ENCODE results near the gene THADA. TPM values are rescaled to one million over a fixed set of nuclear protein-coding genes. Genes with fewer than 3 reads are reported as not detected.

Gene THADA
- total and polyA plus RNA-seq, 7 experiments from 2014 or later = 11.7 to 43.0 (median 39.6) TPM

DNA sequence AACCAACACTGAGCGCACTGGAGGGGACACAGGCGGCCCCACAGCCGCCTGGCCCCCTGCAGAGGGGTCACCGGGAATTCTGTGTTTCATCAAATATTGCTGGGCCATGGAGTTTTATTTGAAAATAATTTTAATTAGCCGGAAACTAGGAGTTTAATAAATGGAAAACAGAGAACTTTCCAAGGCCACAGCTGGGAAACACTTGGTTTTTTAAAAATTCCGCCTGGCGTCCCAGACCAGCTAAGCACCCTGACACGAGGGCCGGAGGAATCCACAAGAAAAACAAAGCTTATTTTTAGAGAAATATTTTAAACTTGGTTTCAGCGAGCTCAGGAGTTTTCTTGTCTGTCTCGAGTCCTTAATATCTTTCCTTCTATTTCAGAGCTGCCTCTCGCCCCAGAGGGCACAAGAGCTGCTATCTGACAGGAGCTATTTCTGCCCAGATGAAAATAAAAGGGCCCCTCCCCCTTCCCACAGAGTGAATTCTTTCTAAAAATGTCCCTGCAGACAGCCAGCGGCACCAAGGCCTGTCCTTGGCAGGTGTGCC lies 377.6 kb downstream of the THADA start:
- DNase-seq (no peak), ATAC-seq (peak; percentile 1)
- H3K27ac Mint-ChIP-seq = peak overlapping the region; percentile 90 to 99 (median 97)
- CTCF ChIA-PET = interaction anchor here (0.6 to 10.3 kb wide), 10 partner anchors 9 to 110 kb away, joined by 3 to 210 read pairs (median 3); no protein-coding TSS in a partner anchor
- no peaks in the 10 kb centered on the region for H3K27me3 Mint-ChIP-seq
- Histone ChIP-seq H3K9me3 (ENCODE audit: control insufficient read depth in 2 of 3, low read length in 3 of 3) (no peaks in the 10 kb centered on the region), H3K27ac (ENCODE audit: low read depth, low read length) (peak overlapping the region; percentile 97), H3K36me3 (ENCODE audit: control insufficient read depth in 2 of 3, insufficient read depth in 3 of 3, low read length in 3 of 3) (peaks cover 10 to 17% (median 16%) of the 10 kb centered on the region in 3 experiments), H3K27me3 (ENCODE audit: control insufficient read depth in 2 of 2, insufficient read depth in 2 of 2, low read length in 2 of 2) (no peaks in the 10 kb centered on the region), H3K4me1 (ENCODE audit: control insufficient read depth in 2 of 2, insufficient read depth in 2 of 2, low read length in 2 of 2) (peaks cover 21 to 25% of the 10 kb centered on the region in 2 donors), H3K4me3 (ENCODE audit: low read length) (peak overlapping the region; percentile 87)
- peaks cover 0 to 30% (median 21%) of the 10 kb centered on the region in 5 donors for H3K36me3 Mint-ChIP-seq
- POLR2A ChIA-PET = interaction anchor here (0.7 to 25.8 kb wide), 12 partner anchors 7 to 267 kb away, joined by 3 to 1899 read pairs (median 10); partner anchors contain the start of gene ZFP36L2
- peaks cover 34 to 54% (median 44%) of the 10 kb centered on the region in 7 donors for H3K4me1 Mint-ChIP-seq
- H3K9me3 Mint-ChIP-seq = peaks cover 0 to 17% (median 0%) of the 10 kb centered on the region in 11 donors
- H3K4me3 Mint-ChIP-seq = peak overlapping the region; percentile 82 to 99 (median 90)
- intact Hi-C loops (cut with micrococcal nuclease) = loop anchor here (1.0 kb wide), 3 partner anchors 8 to 60 kb away; partner anchors contain the start of gene ZFP36L2 (in 2 of the 2)

DNA sequence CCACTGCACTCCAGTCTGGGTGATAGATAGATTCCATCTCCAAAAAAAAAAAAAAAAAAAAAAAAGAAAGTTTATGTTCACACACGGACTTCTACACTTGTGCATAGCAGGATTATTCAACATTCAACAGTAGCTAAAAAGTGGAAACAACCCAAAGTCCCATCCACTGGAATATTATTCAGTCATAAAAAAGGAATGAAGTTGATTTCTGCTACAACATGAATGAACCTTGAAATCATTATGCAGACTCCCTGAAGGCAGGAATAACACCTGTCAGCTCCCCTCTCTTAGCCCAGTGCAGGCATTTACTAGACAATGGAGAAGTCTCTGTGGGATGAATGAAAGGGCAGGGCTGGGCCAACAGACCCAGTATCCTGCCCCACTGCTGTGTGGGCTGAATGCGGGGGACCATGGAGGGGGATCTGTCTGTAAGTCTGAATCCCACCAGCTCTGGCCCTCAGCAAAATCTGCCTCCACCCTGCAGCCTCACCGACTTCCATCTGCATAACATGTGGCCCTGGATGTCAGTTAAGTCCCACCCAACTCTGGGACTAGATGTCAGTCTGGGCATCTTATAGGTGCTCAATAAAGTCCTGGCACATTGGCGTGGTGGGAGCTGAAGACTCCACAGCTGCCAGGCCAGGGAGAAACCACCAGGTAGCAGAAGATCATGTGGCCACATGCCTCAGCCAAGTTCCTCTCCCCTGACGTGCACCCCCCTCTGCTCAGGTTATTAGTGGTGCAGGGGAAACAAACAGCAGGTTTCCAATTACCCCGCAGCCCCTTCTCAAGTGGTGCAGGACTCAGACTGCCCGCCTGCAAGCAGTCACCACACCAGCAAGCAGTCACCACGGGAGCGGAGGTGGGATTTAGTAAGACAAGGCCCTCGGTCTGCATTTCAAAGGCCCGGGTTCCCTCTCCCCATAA lies 378.3 kb downstream of the THADA start:
- peaks cover 41 to 61% (median 46%) of the 10 kb centered on the region in 7 donors for H3K4me1 Mint-ChIP-seq
- Histone ChIP-seq H3K4me3 (ENCODE audit: low read length) (peak overlapping the region; percentile 87), H3K36me3 (ENCODE audit: control insufficient read depth in 2 of 3, insufficient read depth in 3 of 3, low read length in 3 of 3) (peaks cover 3 to 10% (median 9%) of the 10 kb centered on the region in 3 experiments), H3K9me3 (ENCODE audit: control insufficient read depth in 2 of 3, low read length in 3 of 3) (no peaks in the 10 kb centered on the region), H3K27me3 (ENCODE audit: control insufficient read depth in 2 of 2, insufficient read depth in 2 of 2, low read length in 2 of 2) (no peaks in the 10 kb centered on the region), H3K27ac (ENCODE audit: low read depth, low read length) (peak overlapping the region; percentile 97), H3K4me1 (ENCODE audit: control insufficient read depth in 2 of 2, insufficient read depth in 2 of 2, low read length in 2 of 2) (peaks cover 21 to 30% of the 10 kb centered on the region in 2 donors)
- POLR2A ChIA-PET = interaction anchor here (0.6 to 25.8 kb wide), 11 partner anchors 8 to 268 kb away, joined by 3 to 1899 read pairs (median 15); partner anchors contain the start of gene ZFP36L2
- H3K36me3 Mint-ChIP-seq = peaks cover 0 to 28% (median 18%) of the 10 kb centered on the region in 5 donors
- ATAC-seq = no peak
- CTCF ChIA-PET = interaction anchor here (0.7 to 10.3 kb wide), 9 partner anchors 8 to 92 kb away, joined by 3 to 210 read pairs (median 3); no protein-coding TSS in a partner anchor
- no peaks in the 10 kb centered on the region for H3K27me3 Mint-ChIP-seq
- intact Hi-C loops (cut with micrococcal nuclease) = loop anchor here (1.0 kb wide), 3 partner anchors 9 to 59 kb away; partner anchors contain the start of gene ZFP36L2 (in 2 of the 2)
- peak overlapping the region; percentile 76 to 99 (median 97) for H3K27ac Mint-ChIP-seq
- H3K9me3 Mint-ChIP-seq = peaks cover 0 to 17% (median 0%) of the 10 kb centered on the region in 11 donors
- peak overlapping the region; percentile 47 to 99 (median 85) for H3K4me3 Mint-ChIP-seq
- DNase-seq = peak in 2 of 9 donors; percentile 6 to 31

DNA sequence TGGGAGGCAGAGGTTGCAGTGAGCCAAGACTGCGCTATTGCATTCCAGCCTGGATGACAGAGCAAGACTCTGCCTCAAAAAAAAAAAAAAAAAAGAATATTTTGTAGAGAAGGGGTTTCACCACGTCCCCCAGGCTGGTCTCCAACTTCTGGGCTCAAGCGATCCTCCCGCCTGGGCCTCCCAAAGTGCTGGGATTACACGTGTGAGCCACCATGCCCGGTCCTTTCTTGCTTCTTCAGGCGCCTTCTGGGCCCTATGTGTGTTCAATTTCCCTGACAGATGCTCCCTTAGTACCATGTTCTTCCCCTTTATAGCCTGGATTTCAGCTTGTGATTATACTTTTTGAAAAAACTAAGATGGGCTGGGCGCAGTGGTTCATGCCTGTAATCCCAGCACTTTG lies 379.2 kb downstream of the THADA start:
- CTCF ChIA-PET = interaction anchor here (0.6 to 10.3 kb wide), 5 partner anchors 13 to 81 kb away, joined by 3 to 210 read pairs (median 24); no protein-coding TSS in a partner anchor
- Mint-ChIP-seq H3K4me3 (peak overlapping the region in 1 of 10 donors; percentile 76), H3K9me3 (peaks cover 0 to 17% (median 0%) of the 10 kb centered on the region in 11 donors), H3K36me3 (peaks cover 0 to 19% (median 13%) of the 10 kb centered on the region in 5 donors), H3K27ac (peak overlapping the region in 8 of 9 donors; percentile 25 to 99 (median 78)), H3K4me1 (peaks cover 38 to 65% (median 46%) of the 10 kb centered on the region in 7 donors), H3K27me3 (no peaks in the 10 kb centered on the region)
- Histone ChIP-seq H3K4me1 (ENCODE audit: control insufficient read depth in 2 of 2, insufficient read depth in 2 of 2, low read length in 2 of 2) (peaks cover 21 to 33% of the 10 kb centered on the region in 2 donors), H3K27ac (ENCODE audit: low read depth, low read length) (no peak overlapping the region), H3K4me3 (ENCODE audit: low read length) (no peak overlapping the region), H3K36me3 (ENCODE audit: control insufficient read depth in 2 of 3, insufficient read depth in 3 of 3, low read length in 3 of 3) (peaks cover 0 to 1% (median under 1%) of the 10 kb centered on the region in 3 experiments), H3K9me3 (ENCODE audit: control insufficient read depth in 2 of 3, low read length in 3 of 3) (no peaks in the 10 kb centered on the region), H3K27me3 (ENCODE audit: control insufficient read depth in 2 of 2, insufficient read depth in 2 of 2, low read length in 2 of 2) (no peaks in the 10 kb centered on the region)
- intact Hi-C loops (cut with micrococcal nuclease) = no loop called here
- POLR2A ChIA-PET = interaction anchor here (2.5 to 25.8 kb wide), 6 partner anchors 7 to 85 kb away, joined by 15 to 1899 read pairs (median 356); partner anchors contain the start of gene ZFP36L2
- DNase-seq (no peak), ATAC-seq (no peak)

DNA sequence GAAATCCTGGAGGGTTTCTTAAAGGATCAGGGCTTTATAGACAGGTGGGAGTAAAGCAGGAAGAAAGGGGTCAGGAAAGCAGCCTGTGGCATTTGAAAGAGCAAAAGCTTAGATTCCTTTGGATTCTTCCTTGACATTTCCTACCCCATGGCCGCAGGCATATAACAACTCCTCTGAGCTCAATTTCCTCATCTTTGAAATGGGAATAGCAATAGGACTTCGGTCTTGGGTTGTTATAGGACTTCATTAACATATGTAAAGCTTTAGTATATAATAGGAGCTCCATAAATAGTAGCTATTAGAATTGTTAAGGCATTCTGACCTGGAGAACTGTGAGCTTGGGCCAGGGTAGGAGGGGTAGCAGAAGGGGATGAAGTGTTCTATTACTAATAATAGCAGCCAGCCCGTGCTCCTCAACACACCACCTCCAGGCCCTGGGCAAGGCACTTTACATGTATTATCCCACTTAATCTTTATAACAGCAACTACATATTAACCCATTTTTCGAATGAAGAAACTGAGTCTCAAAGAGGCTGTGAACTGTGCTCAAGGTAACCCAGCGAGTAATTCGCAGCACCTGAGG lies 380.1 kb downstream of the THADA start:
- intact Hi-C loops (cut with micrococcal nuclease) = no loop called here
- ChIA-PET CTCF (interaction anchor here (0.6 to 10.3 kb wide), 4 partner anchors 29 to 79 kb away, joined by 3 to 210 read pairs (median 4); no protein-coding TSS in a partner anchor), POLR2A (interaction anchor here (0.6 to 25.8 kb wide), 6 partner anchors 10 to 240 kb away, joined by 5 to 1899 read pairs (median 356); partner anchors contain the start of gene ZFP36L2)
- peaks cover 21 to 38% of the 10 kb centered on the region in 2 donors for H3K4me1 ChIP-seq (ENCODE audit: control insufficient read depth in 2 of 2, insufficient read depth in 2 of 2, low read length in 2 of 2)
- Mint-ChIP-seq H3K4me1 (peaks cover 34 to 67% (median 47%) of the 10 kb centered on the region in 7 donors), H3K36me3 (peaks cover 0 to 10% (median 7%) of the 10 kb centered on the region in 5 donors), H3K27me3 (no peaks in the 10 kb centered on the region), H3K27ac (peak overlapping the region in 8 of 9 donors; percentile 24 to 82 (median 62)), H3K9me3 (peaks cover 0 to 17% (median 0%) of the 10 kb centered on the region in 11 donors), H3K4me3 (no peak overlapping the region)
- H3K27me3 ChIP-seq (ENCODE audit: control insufficient read depth in 2 of 2, insufficient read depth in 2 of 2, low read length in 2 of 2) = no peaks in the 10 kb centered on the region
- no peaks in the 10 kb centered on the region for H3K36me3 ChIP-seq (ENCODE audit: control insufficient read depth in 2 of 3, insufficient read depth in 3 of 3, low read length in 3 of 3)
- no peak for DNase-seq
- ATAC-seq = no peak
- H3K4me3 ChIP-seq (ENCODE audit: low read length) = no peak overlapping the region
- no peak overlapping the region for H3K27ac ChIP-seq (ENCODE audit: low read depth, low read length)
- H3K9me3 ChIP-seq (ENCODE audit: control insufficient read depth in 2 of 3, low read length in 3 of 3) = no peaks in the 10 kb centered on the region

DNA sequence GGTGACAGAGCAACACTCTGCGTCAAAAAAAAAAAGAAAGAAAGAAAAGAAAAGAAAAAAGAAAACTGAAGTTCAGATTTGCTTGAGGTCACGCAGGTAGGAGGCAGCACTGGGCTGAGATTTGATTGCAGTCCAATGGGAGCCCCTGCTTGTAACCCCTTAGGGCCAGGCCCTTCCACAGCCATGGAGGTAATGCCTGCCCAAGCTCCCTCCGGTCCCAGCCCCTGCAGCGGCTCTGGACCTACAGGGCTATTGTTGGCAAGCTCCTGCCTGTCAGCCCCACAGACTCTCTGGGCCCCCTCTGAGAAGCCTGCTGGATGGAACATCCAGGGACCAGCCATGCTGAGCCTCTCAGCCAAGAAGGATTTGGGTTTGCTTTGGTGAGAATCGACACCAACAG lies 381.6 kb downstream of the THADA start:
- H3K4me3 ChIP-seq (ENCODE audit: low read length) = no peak overlapping the region
- ChIA-PET CTCF (interaction anchor here (1.2 to 1.9 kb wide), 2 partner anchors 11 to 17 kb away, joined by 5 to 12 read pairs; no protein-coding TSS in a partner anchor), POLR2A (interaction anchor here (0.6 to 25.8 kb wide), 6 partner anchors 11 to 316 kb away, joined by 6 to 1899 read pairs (median 356); partner anchors contain the start of gene ZFP36L2)
- H3K4me1 ChIP-seq (ENCODE audit: control insufficient read depth in 2 of 2, insufficient read depth in 2 of 2, low read length in 2 of 2) = peaks cover 19 to 45% of the 10 kb centered on the region in 2 donors
- Mint-ChIP-seq H3K27me3 (no peaks in the 10 kb centered on the region), H3K27ac (peak overlapping the region in 4 of 9 donors; percentile 59 to 67 (median 63)), H3K4me1 (peaks cover 33 to 67% (median 51%) of the 10 kb centered on the region in 7 donors), H3K36me3 (peaks cover 0 to 8% (median 4%) of the 10 kb centered on the region in 5 donors), H3K4me3 (peak overlapping the region in 2 of 10 donors; percentile 21 to 38), H3K9me3 (peaks cover 0 to 5% (median 0%) of the 10 kb centered on the region in 11 donors)
- no peaks in the 10 kb centered on the region for H3K9me3 ChIP-seq (ENCODE audit: control insufficient read depth in 2 of 3, low read length in 3 of 3)
- H3K27ac ChIP-seq (ENCODE audit: low read depth, low read length) = no peak overlapping the region
- H3K36me3 ChIP-seq (ENCODE audit: control insufficient read depth in 2 of 3, insufficient read depth in 3 of 3, low read length in 3 of 3) = no peaks in the 10 kb centered on the region
- H3K27me3 ChIP-seq (ENCODE audit: control insufficient read depth in 2 of 2, insufficient read depth in 2 of 2, low read length in 2 of 2) = no peaks in the 10 kb centered on the region
- intact Hi-C loops (cut with micrococcal nuclease) = no loop called here
- DNase-seq = no peak
- no peak for ATAC-seq
